Measurements from ENCODE around the gene PRRG2.

The PRRG2 gene

GRCh38 chr19:49560358-49560900, 20.7 kb upstream of the PRRG2 start:
- Histone ChIP-seq H3K79me2 (ENCODE audit: insufficient read depth, low read length) (peaks cover 22% of the 10 kb centered on the region), H3K9me3 (ENCODE audit: insufficient read depth, low read length, severe bottlenecking) (no peaks in the 10 kb centered on the region), H3K36me3 (ENCODE audit: insufficient read depth, low read length) (peaks cover 50% of the 10 kb centered on the region), H3K4me1 (ENCODE audit: insufficient read depth, low read length) (no peaks in the 10 kb centered on the region), H3K4me3 (ENCODE audit: low read depth in 1 of 2, low read length in 2 of 2) (no peak overlapping the region), H2AFZ (ENCODE audit: low read depth, low read length) (no peak overlapping the region), H3K4me2 (ENCODE audit: insufficient read depth, low read length) (no peak overlapping the region), H3K27me3 (ENCODE audit: insufficient read depth, low read length, poor library complexity) (no peaks in the 10 kb centered on the region), H3K9ac (ENCODE audit: low read depth, low read length) (no peak overlapping the region), H3K27ac (ENCODE audit: low read length) (no peak overlapping the region; the same call in 1 of the 2 replicates), H4K20me1 (ENCODE audit: insufficient read depth, low read length) (peaks cover 14% of the 10 kb centered on the region; the same call in 1 of the 2 replicates)
- TF ChIP-seq CTCF (IDR thresholded peaks at IDR 0.05; ENCODE audit: borderline replicate concordance, extremely low read depth, low read length, poor library complexity, severe bottlenecking), result no peak
- TF ChIP-seq EZH2 (IDR thresholded peaks at IDR 0.05; ENCODE audit: borderline replicate concordance, low read depth, low read length, severe bottlenecking), result no peak
- ATAC-seq (ENCODE audit: insufficient read depth, low read depth) (0 out of 3 replicates have a peak, but pooled peaks have one; percentile 14), DNase-seq (no peak)

- Histone ChIP-seq H4K20me1 (ENCODE audit: insufficient read depth, low read length) (peaks cover 27% of the 10 kb centered on the region; the same call in 1 of the 2 replicates), H3K79me2 (ENCODE audit: insufficient read depth, low read length) (peaks cover 35% of the 10 kb centered on the region), H3K4me1 (ENCODE audit: insufficient read depth, low read length) (peaks cover 20% of the 10 kb centered on the region), H3K9ac (ENCODE audit: low read depth, low read length) (no peak overlapping the region), H2AFZ (ENCODE audit: low read depth, low read length) (no peak overlapping the region), H3K27ac (ENCODE audit: low read length) (no peak overlapping the region), H3K4me2 (ENCODE audit: insufficient read depth, low read length) (no peak overlapping the region), H3K27me3 (ENCODE audit: insufficient read depth, low read length, poor library complexity) (no peaks in the 10 kb centered on the region), H3K36me3 (ENCODE audit: insufficient read depth, low read length) (peaks cover 15% of the 10 kb centered on the region), H3K9me3 (ENCODE audit: insufficient read depth, low read length, severe bottlenecking) (no peaks in the 10 kb centered on the region), H3K4me3 (ENCODE audit: low read depth in 1 of 2, low read length in 2 of 2) (no peak overlapping the region)
- DNase-seq (no peak), ATAC-seq (ENCODE audit: insufficient read depth, low read depth) (no peak)
- TF ChIP-seq EZH2 (IDR thresholded peaks at IDR 0.05; ENCODE audit: borderline replicate concordance, low read depth, low read length, severe bottlenecking), result no peak
Measured at GRCh38 chr19:49564616-49565045, 16.5 kb upstream of the PRRG2 start.

GRCh38 chr19:49565261-49565660, 15.9 kb upstream of the PRRG2 start:
- H3K36me3 ChIP-seq (ENCODE audit: insufficient read depth, low read length), result peaks cover 9% of the 10 kb centered on the region; the same call in 1 of the 2 replicates
- H3K27ac ChIP-seq (ENCODE audit: low read length), result no peak overlapping the region
- H3K4me2 ChIP-seq (ENCODE audit: insufficient read depth, low read length), result no peak overlapping the region
- peaks cover 26% of the 10 kb centered on the region; the same call in 1 of the 2 replicates for H4K20me1 ChIP-seq (ENCODE audit: insufficient read depth, low read length)
- H3K4me1 ChIP-seq (ENCODE audit: insufficient read depth, low read length), result peaks cover 24% of the 10 kb centered on the region
- no peak overlapping the region for H3K4me3 ChIP-seq (ENCODE audit: low read depth in 1 of 2, low read length in 2 of 2)
- H2AFZ ChIP-seq (ENCODE audit: low read depth, low read length), result no peak overlapping the region
- TF ChIP-seq CTCF (IDR thresholded peaks at IDR 0.05; ENCODE audit: borderline replicate concordance, extremely low read depth, low read length, poor library complexity, severe bottlenecking) (no peak), EZH2 (IDR thresholded peaks at IDR 0.05; ENCODE audit: borderline replicate concordance, low read depth, low read length, severe bottlenecking) (no peak)
- no peaks in the 10 kb centered on the region for H3K27me3 ChIP-seq (ENCODE audit: insufficient read depth, low read length, poor library complexity)
- no peaks in the 10 kb centered on the region for H3K9me3 ChIP-seq (ENCODE audit: insufficient read depth, low read length, severe bottlenecking)
- no peak for ATAC-seq (ENCODE audit: insufficient read depth, low read depth)
- DNase-seq, result no peak
- peaks cover 40% of the 10 kb centered on the region for H3K79me2 ChIP-seq (ENCODE audit: insufficient read depth, low read length)
- H3K9ac ChIP-seq (ENCODE audit: low read depth, low read length), result no peak overlapping the region

GRCh38 chr19:49566302-49566701, 14.8 kb upstream of the PRRG2 start:
- Histone ChIP-seq H3K27ac (ENCODE audit: low read length) (no peak overlapping the region), H3K4me2 (ENCODE audit: insufficient read depth, low read length) (no peak overlapping the region), H3K27me3 (ENCODE audit: insufficient read depth, low read length, poor library complexity) (no peaks in the 10 kb centered on the region), H4K20me1 (ENCODE audit: insufficient read depth, low read length) (peaks cover 33% of the 10 kb centered on the region; the same call in 1 of the 2 replicates), H3K4me1 (ENCODE audit: insufficient read depth, low read length) (peaks cover 31% of the 10 kb centered on the region), H3K9me3 (ENCODE audit: insufficient read depth, low read length, severe bottlenecking) (no peaks in the 10 kb centered on the region), H3K4me3 (ENCODE audit: low read depth in 1 of 2, low read length in 2 of 2) (no peak overlapping the region), H3K36me3 (ENCODE audit: insufficient read depth, low read length) (0 out of 2 replicates have a peak, but pooled peaks cover 5% of the 10 kb centered on the region), H2AFZ (ENCODE audit: low read depth, low read length) (no peak overlapping the region), H3K9ac (ENCODE audit: low read depth, low read length) (no peak overlapping the region), H3K79me2 (ENCODE audit: insufficient read depth, low read length) (peaks cover 45% of the 10 kb centered on the region)
- DNase-seq, result no peak
- ATAC-seq (ENCODE audit: insufficient read depth, low read depth), result no peak
- TF ChIP-seq CTCF (IDR thresholded peaks at IDR 0.05; ENCODE audit: borderline replicate concordance, extremely low read depth, low read length, poor library complexity, severe bottlenecking) (no peak), EZH2 (IDR thresholded peaks at IDR 0.05; ENCODE audit: borderline replicate concordance, low read depth, low read length, severe bottlenecking) (no peak)

Data from DND-41 (cell line).